Skeletal muscle tissue (tissue), 4 donors: ENCODE results near the gene IL12B. TPM values are rescaled to one million over a fixed set of nuclear protein-coding genes. Genes with fewer than 3 reads are reported as not detected.
"Not testable (repeated sequence)": the region's sequence is repeated elsewhere in the genome, so short reads cannot be mapped to it uniquely, and the experiment has no call there.

Source experiments
- H3K27ac ChIP-seq: one replicate; pipeline ENCODE4 v1.7.0; 2013; ENCODE audit warnings: mild to moderate bottlenecking, low read depth, low read length, inconsistent platforms
- H3K27me3 ChIP-seq, 3 donors: one replicate each; pipeline ENCODE4 v1.7.0; 2013; ENCODE audit warnings: low read length in 3 of 3; ENCODE audit not compliant: control insufficient read depth in 3 of 3, insufficient read depth in 3 of 3
- H3K36me3 ChIP-seq, 3 donors: one replicate each; pipeline ENCODE4 v1.7.0; 2013; ENCODE audit warnings: low read length in 3 of 3; ENCODE audit not compliant: control insufficient read depth in 3 of 3, insufficient read depth in 3 of 3
- H3K4me1 ChIP-seq, 3 donors: one replicate each; pipeline ENCODE4 v1.7.0; 2013; ENCODE audit warnings: low read length in 3 of 3, mild to moderate bottlenecking in 3 of 3; ENCODE audit not compliant: control insufficient read depth in 3 of 3, insufficient read depth in 3 of 3
- H3K4me3 ChIP-seq, 3 donors: one replicate each; pipeline ENCODE4 v1.7.0; 2013; ENCODE audit warnings: low read length in 3 of 3
- H3K9ac ChIP-seq, 3 donors: one replicate each; pipeline ENCODE4 v1.7.0; 2013; ENCODE audit warnings: low read length in 3 of 3, mild to moderate bottlenecking in 3 of 3, moderate library complexity in 2 of 3, low read depth in 1 of 3
- H3K9me3 ChIP-seq, 3 donors: one replicate each; pipeline ENCODE4 v1.7.0; 2013; ENCODE audit warnings: low read length in 3 of 3; ENCODE audit not compliant: control insufficient read depth in 3 of 3
- total RNA-seq: library from RNA; depleted of rRNA; stranded (reverse); fragments of >200 nt; gene quantifications from one replicate; pipeline ENCODE4 v1.2.3, GENCODE V29; 2014
- donor health status: Osteomylitis.

IL12B gene
- total RNA-seq, 1 donor from 2014 or later, result not detected

DNA sequence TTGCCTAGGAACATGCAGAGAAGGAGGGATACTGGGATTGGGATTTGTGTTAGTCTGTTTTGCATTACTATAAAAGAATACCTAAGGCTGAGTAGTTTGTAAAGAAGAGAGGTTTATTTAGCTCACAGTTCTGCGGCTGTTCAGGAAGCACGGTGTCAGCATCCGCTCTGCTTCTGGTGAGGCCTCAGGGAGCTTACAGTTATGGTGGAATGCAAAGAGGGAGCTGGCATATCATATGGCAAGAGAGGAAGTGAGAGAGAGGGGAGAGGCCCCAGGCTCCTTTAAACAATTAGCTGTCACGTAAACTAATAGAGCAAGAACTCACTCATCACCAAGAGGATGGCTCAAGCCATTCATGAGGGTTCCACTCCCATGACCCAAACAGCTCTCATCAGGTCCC is 27.0 kb downstream of the IL12B start:
- H3K4me1 ChIP-seq, result no peaks in the 10 kb centered on the region
- H3K36me3 ChIP-seq, result no peaks in the 10 kb centered on the region
- no peak overlapping the region for H3K27ac ChIP-seq
- H3K9me3 ChIP-seq, result peaks cover 0 to 3% (median 2%) of the 10 kb centered on the region in 3 donors
- H3K27me3 ChIP-seq, result peaks cover 0 to 6% (median 4%) of the 10 kb centered on the region in 3 donors
- no peak overlapping the region for H3K9ac ChIP-seq
- H3K4me3 ChIP-seq, result no peak overlapping the region

DNA sequence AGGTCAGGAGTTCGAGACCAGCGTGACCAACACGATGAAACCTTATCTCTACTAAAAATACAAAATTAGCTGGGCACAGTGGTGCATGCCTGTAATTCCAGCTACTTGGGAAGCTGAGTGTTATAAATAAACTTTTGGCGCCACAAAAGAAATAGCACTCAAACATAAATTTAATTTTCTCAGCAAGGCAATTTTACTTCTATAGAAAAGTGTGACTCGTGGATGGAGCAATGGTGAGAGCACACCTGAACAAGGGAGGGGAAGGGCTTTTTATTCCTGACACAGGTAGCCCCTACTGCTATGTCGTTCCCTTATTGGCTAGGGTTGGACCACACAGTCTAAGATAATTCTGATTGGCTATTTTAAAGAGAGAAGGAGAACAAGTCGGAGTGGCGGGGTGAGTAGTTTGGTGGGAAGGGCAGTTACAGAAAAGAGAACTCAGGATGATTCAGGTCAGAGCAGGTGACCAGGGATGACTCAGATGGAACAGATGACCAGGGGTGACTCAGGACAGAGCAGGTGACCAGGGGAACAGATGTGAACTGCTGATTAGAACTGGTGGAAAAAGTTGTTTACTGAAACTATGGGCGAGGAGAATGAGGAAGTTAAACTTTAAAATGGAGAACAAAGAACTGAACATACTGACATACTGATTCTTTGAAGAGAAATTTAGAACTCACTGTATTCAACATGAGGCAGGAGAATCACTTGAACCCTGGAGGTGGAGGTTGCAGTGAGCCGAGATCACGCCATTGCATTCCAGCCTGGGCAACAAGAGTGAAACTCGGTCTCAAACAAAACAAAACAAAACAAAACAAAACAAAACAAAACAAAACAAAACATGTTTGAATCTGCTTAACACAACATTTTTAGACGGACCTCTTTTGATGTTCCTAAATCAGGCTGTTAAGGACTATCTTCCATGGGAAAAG is 28.1 kb downstream of the IL12B start:
- H3K4me1 ChIP-seq, H3K36me3 ChIP-seq, H3K9me3 ChIP-seq, H3K4me3 ChIP-seq, H3K27me3 ChIP-seq, H3K9ac ChIP-seq, H3K27ac ChIP-seq: not testable (repeated sequence)

DNA sequence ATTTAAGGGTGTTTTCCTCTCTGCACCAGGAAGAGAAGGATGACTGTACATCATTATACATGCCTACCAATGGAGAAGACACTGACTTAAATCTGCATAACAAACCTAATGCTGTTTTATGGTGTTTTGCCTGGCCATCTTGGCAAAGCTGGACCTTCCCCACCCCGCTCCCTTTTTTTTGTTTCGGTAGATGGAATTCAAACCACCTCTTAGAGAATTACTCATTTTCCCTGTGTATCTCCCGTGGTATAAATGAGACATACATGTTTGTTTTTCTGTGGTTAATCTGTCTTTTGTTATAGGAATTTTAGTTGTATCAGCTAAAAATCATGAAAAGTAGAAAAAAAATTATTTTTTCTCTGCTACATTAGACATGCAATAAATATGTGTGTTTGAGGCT is 28.8 kb downstream of the IL12B start:
- no peaks in the 10 kb centered on the region for H3K36me3 ChIP-seq
- H3K9ac ChIP-seq, result no peak overlapping the region
- H3K27ac ChIP-seq, result no peak overlapping the region
- no peaks in the 10 kb centered on the region for H3K4me1 ChIP-seq
- peaks cover 0 to 3% (median 2%) of the 10 kb centered on the region in 3 donors for H3K9me3 ChIP-seq
- H3K27me3 ChIP-seq, result peaks cover 0 to 4% (median 3%) of the 10 kb centered on the region in 3 donors
- no peak overlapping the region for H3K4me3 ChIP-seq

DNA sequence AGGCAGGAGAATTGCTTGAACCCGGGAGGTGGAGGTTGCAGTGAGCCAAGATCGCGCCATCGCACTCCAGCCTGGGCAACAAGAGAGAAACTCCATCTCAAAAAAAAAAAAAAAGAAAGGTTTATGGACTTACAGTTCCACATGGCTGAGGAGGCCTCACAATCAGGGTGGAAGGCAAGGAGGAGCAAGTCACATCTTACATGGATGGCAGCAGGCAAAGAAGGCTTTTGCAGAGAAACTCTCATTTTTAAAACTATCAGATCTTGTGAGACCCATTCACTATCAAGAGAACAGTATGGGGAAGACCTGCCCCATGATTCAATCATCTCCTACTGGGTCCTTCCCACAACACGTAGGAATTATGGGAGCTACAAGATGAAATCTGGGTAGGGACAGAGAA is 33.0 kb downstream of the IL12B start:
- H3K27ac ChIP-seq, H3K27me3 ChIP-seq, H3K4me3 ChIP-seq, H3K9me3 ChIP-seq, H3K36me3 ChIP-seq, H3K4me1 ChIP-seq, H3K9ac ChIP-seq: not testable (repeated sequence)

DNA sequence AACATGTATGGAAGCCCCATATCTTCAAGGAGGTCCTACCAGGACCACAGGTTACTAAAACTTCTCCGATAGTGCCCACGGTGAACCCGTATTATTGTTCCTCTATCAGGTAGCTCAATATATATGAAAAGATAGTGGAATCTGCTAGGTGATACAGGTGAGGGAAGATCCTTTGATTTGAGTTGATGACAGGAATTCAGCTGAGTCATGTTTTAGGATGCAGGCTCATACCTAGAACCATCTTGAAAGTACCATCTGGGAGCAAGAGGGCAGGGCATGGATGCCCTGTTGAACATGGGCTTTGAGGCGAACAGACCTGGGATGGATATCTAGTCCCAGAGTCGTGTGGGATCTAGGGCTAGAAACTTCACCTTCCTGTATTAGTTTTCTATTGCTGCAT is 35.4 kb downstream of the IL12B start:
- H3K9ac ChIP-seq, result no peak overlapping the region
- no peak overlapping the region for H3K4me3 ChIP-seq
- H3K4me1 ChIP-seq, result no peaks in the 10 kb centered on the region
- H3K36me3 ChIP-seq, result no peaks in the 10 kb centered on the region
- no peak overlapping the region for H3K27ac ChIP-seq
- no peaks in the 10 kb centered on the region for H3K27me3 ChIP-seq
- no peaks in the 10 kb centered on the region for H3K9me3 ChIP-seq

DNA sequence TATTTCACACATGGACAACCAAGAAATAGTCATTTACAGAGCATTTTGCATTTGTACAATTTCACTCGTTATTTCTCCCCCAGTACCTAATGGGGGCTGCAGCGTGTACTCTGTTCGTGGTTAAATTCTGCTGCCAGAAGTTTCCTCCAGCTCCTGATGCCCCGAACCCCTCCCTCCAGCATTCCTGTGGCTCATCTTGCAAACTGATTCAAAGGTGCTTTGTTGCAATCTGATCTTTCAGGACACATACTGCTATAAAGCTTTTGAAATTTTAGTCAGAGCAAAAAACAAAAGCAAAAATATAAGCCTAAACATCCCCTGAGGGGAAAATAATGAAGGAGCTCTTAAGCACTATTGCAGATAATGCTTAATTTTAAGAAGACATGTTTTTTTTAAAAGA is 39.5 kb downstream of the IL12B start:
- Histone ChIP-seq H3K27me3 (no peaks in the 10 kb centered on the region), H3K4me1 (no peaks in the 10 kb centered on the region), H3K4me3 (no peak overlapping the region), H3K27ac (no peak overlapping the region), H3K9me3 (no peaks in the 10 kb centered on the region), H3K36me3 (no peaks in the 10 kb centered on the region), H3K9ac (no peak overlapping the region)

DNA sequence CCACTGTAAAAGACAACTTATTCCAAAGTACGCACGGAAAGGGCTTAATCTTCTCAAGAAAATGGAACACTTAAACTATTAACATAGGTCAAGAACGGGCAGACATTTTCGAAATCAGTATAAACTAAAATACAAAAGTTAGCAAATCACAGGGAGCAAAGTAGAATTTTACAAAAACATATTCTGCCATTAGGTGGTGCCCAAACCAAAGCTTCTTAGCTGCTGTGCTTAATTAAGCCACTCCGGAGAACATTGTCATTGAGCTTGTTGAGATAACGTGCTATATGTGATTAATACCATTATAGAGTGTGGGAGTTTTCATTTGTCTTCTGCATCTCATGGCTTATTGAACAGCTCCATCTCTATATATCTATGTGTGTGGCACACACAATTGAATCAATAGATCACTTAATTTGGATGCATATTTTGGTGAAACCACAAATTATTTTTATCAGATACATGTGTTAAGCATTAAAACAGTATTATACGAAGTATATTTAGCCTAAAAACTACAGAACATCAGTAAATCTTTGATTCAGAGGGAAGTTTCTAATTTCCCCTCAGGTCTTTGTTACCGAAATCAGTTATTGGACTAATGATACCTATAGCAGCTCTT is 43.8 kb downstream of the IL12B start:
- Histone ChIP-seq H3K4me1 (no peaks in the 10 kb centered on the region), H3K9me3 (no peaks in the 10 kb centered on the region), H3K27me3 (no peaks in the 10 kb centered on the region), H3K4me3 (no peak overlapping the region), H3K27ac (no peak overlapping the region), H3K9ac (no peak overlapping the region), H3K36me3 (peaks cover 0 to 13% (median 9%) of the 10 kb centered on the region in 3 donors)

DNA sequence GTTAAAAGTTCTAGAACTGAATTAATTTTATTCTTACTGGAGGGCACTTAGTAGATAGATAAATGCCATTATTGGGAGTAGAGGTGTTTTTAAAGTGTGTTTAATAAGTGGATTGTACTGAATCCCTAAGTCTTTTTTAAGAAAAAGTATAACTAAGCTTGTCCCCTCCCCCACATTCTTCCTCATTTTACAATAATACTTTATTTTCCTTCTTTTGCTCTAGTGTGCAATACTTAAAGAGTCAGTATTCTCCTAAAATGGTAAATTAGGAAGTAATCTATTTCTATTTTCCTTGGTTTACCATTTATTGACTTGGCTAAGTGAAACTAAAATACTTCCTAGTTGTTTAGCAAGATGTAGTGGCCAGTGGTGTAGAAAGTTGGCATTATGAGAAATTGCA is 55.6 kb downstream of the IL12B start:
- Histone ChIP-seq H3K4me3 (no peak overlapping the region), H3K36me3 (peaks cover 11 to 42% (median 20%) of the 10 kb centered on the region in 3 donors), H3K9ac (no peak overlapping the region), H3K9me3 (no peaks in the 10 kb centered on the region), H3K27me3 (no peaks in the 10 kb centered on the region), H3K27ac (no peak overlapping the region), H3K4me1 (no peaks in the 10 kb centered on the region)

DNA sequence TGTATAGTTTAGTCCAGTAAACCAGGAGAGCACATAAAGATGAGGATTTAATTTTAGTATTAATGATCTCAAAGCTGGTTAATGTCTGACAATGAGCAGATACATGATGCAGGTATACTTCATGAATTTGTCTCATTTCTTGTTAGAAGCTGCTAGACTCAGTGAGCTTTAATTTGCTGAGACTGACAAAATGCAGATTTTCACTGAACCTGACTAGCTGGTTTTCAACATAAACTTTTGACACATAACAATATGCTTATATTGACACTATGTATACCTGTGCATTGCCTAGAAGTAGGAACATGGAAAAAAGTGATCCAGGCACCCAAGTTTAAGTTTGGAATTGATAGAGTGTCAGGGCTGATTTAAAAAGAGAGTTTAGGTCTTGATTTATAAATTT is 56.4 kb downstream of the IL12B start:
- H3K27ac ChIP-seq, result no peak overlapping the region
- H3K27me3 ChIP-seq, result no peaks in the 10 kb centered on the region
- H3K4me3 ChIP-seq, result no peak overlapping the region
- H3K9ac ChIP-seq, result no peak overlapping the region
- no peaks in the 10 kb centered on the region for H3K9me3 ChIP-seq
- H3K36me3 ChIP-seq, result peaks cover 11 to 36% (median 25%) of the 10 kb centered on the region in 3 donors
- H3K4me1 ChIP-seq, result no peaks in the 10 kb centered on the region

DNA sequence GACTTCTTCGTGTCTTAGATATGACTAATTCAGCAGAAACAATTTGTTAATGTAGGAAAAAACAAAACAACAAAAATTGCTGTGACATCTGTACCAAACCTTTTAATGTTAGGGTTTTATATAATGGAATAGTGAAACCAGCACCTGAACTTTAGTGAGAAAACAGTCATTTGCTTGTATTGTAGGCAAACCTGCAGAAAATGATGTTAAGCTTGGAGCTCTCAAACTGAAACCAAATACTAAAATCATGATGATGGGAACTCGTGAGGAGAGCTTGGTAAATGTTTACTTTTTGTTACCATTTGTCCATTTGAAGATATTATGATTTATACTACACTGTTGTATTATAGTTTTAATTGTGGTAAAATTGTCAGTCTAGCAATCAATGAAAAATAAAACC is 60.6 kb downstream of the IL12B start:
- no peak overlapping the region for H3K4me3 ChIP-seq
- H3K9ac ChIP-seq, result no peak overlapping the region
- peaks cover 6 to 19% (median 16%) of the 10 kb centered on the region in 3 donors for H3K36me3 ChIP-seq
- H3K4me1 ChIP-seq, result peaks cover 0 to under 1% (median 0%) of the 10 kb centered on the region in 3 donors
- no peak overlapping the region for H3K27ac ChIP-seq
- no peaks in the 10 kb centered on the region for H3K9me3 ChIP-seq
- no peaks in the 10 kb centered on the region for H3K27me3 ChIP-seq
